ENCODE results near the gene AMIGO1. TPM values are rescaled to one million over a fixed set of nuclear protein-coding genes. Genes with fewer than 3 reads are reported as not detected.

AMIGO1 gene
- total and polyA plus RNA-seq, 8 donors, result 3.1 to 8.1 (median 3.8) TPM

GRCh38 chr1:109483672-109484518 lies 25.6 kb downstream of the AMIGO1 start, which contains the start of gene ATXN7L2:
Gene ATXN7L2 (plus strand): TSS chr1:109483905. CDS start chr1:109483954, 49 bp downstream.
- H3K4me3 ChIP-seq, result peak within 1 kb of the TSS; percentile 51 to 64
- H3K27ac ChIP-seq, result peak within 1 kb of the TSS; percentile 90 to 93
- H3K36me3 ChIP-seq, result peaks cover 0 to 11% of the 10 kb centered on the region in 2 donors
- intact Hi-C loops (cut with DNase I), result no loop called here
- no peaks in the 10 kb centered on the region for H3K9me3 ChIP-seq
- H3K4me1 ChIP-seq, result peaks cover 10 to 21% of the 10 kb centered on the region in 2 donors
- DNase-seq (peak; percentile 92 to 96 (median 94)), ATAC-seq (peak; percentile 96)
- peaks cover 0 to 25% of the 10 kb centered on the region in 2 donors for H3K27me3 ChIP-seq
- TF ChIP-seq CTCF (IDR thresholded peaks at IDR 0.05), result no peak

DNA sequence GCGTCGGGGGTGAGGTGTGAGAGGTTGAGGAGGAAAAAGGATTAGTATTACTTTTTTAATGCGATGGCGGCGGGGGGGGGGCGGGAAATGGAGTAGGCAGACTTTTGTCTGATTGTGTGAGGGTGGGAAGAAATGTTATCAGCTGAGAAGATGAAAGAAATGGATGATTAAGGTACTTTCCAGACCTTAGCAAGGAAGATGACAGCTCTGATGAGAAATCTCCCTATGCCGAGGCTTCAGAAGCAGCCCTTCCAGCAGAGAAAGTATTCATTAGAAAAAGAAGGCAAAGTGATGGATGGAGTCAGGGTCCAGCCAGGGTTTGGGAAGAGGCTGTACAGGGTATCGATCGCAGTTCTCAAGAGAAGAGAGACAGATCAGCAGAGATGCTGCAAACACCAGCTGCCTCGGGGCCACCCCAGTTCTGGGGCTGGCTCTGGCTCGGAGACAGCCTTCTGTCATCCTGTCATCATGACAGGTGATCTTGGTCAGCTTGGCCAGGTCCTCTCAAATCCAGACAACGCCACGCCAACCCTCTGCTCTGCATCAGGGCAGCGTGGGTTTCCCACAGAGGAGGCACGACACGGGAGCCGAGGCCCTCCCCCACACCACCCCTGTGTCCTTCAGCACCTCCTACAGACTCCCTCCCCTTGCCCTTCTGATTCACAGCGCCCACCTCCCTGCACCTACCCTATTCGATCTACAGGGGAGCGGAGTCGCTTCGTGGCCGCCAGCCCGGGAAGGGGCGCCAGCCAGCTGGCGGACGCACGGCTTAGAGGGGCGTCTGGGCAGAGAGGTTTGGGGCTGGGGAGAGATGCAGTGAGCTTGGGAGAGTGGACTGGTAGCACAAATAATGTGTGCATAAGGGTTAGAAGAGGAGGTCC lies 26.5 kb downstream of the AMIGO1 start:
- DNase-seq, result peak in 1 of 4 donors; percentile 46
- Histone ChIP-seq H3K36me3 (peaks cover 0 to 6% of the 10 kb centered on the region in 2 donors), H3K4me3 (peak overlapping the region; percentile 41 to 64), H3K27me3 (peaks cover 0 to 25% of the 10 kb centered on the region in 2 donors), H3K9me3 (no peaks in the 10 kb centered on the region), H3K4me1 (peaks cover 10 to 21% of the 10 kb centered on the region in 2 donors), H3K27ac (no peak overlapping the region)
- ATAC-seq, result peak; percentile 22
- no peak for TF ChIP-seq CTCF (IDR thresholded peaks at IDR 0.05)
- intact Hi-C loops (cut with DNase I), result no loop called here

- Histone ChIP-seq H3K36me3 (no peaks in the 10 kb centered on the region), H3K4me1 (peaks cover 10 to 21% of the 10 kb centered on the region in 2 donors), H3K9me3 (no peaks in the 10 kb centered on the region), H3K4me3 (no peak overlapping the region), H3K27me3 (peaks cover 0 to 25% of the 10 kb centered on the region in 2 donors), H3K27ac (no peak overlapping the region)
- intact Hi-C loops (cut with DNase I), result no loop called here
- DNase-seq (no peak), ATAC-seq (no peak)
- no peak for TF ChIP-seq CTCF (IDR thresholded peaks at IDR 0.05)
These were observed 27.3 kb downstream of the AMIGO1 start for GRCh38 chr1:109482242-109482641.

DNA sequence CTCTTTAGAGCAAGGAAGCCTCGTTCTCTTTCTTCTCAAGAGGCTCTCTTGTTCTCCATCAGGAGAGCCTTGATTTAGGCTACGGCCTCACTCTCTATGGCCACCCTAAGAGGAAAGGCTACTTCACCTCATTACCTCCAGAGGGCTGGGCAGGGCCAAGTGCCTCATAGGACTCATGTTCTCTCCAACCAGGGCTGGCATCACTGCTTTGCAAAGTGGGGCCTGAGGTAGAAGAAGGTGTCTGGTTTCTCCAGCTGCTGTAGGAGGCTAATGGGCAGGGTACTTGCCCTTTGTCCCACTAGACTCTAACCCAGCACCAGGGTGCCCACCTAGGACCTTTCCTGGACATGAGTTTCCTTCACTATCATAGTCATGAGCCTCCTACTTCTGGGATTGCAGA lies 27.9 kb downstream of the AMIGO1 start:
- no peak for TF ChIP-seq CTCF (IDR thresholded peaks at IDR 0.05)
- ATAC-seq (no peak), DNase-seq (no peak)
- H3K27me3 ChIP-seq, result peaks cover 0 to 28% of the 10 kb centered on the region in 2 donors
- H3K4me1 ChIP-seq, result peaks cover 10 to 21% of the 10 kb centered on the region in 2 donors
- H3K4me3 ChIP-seq, result no peak overlapping the region
- H3K27ac ChIP-seq, result no peak overlapping the region
- intact Hi-C loops (cut with DNase I), result no loop called here
- no peaks in the 10 kb centered on the region for H3K36me3 ChIP-seq
- H3K9me3 ChIP-seq, result no peaks in the 10 kb centered on the region

All from left lung (tissue), 10 donors.